Gastrocnemius medialis (tissue), 4 donors: ENCODE measurements around the gene ATF2. TPM values are rescaled to one million over a fixed set of nuclear protein-coding genes. Genes with fewer than 3 reads are reported as not detected.

ENCODE experiments used
- ATAC-seq, 2 donors: fragments of 150-250 bp; one replicate each; pipeline ENCODE4 v1.9.1; 2016
- DNase-seq, 2 donors: peaks; one replicate each; pipeline ENCODE4 v3.0.0-alpha.2; 2019
- H3K27ac ChIP-seq, 4 donors: fragments of 200-600 bp; sonication (generic); 1 replicate in 1 of 4; 2 replicates in 3 of 4; pipeline ENCODE4 v1.5.1; 2016 to 2018; ENCODE audit warnings: mild to moderate bottlenecking in 2 of 4, moderate library complexity in 1 of 4
- H3K27me3 ChIP-seq, 3 donors: fragments of 200-600 bp; sonication (generic) in 2 of 3; 1 replicate in 1 of 3; 2 replicates in 2 of 3; pipeline versions ENCODE4 v1.5.1 to v1.6.0; 2016 to 2019; ENCODE audit warnings: mild to moderate bottlenecking in 1 of 3, moderate library complexity in 1 of 3
- H3K36me3 ChIP-seq, 2 donors: fragments of 200-600 bp; sonication (generic) in 1 of 2; one replicate each; pipeline ENCODE4 v1.5.1; 2017 to 2018
- H3K4me1 ChIP-seq, 2 donors: fragments of 200-600 bp; sonication (generic) in 1 of 2; one replicate each; pipeline ENCODE4 v1.5.1; 2016 to 2017; ENCODE audit warnings: mild to moderate bottlenecking in 2 of 2
- H3K4me3 ChIP-seq, 4 donors: fragments of 200-600 bp; sonication (generic) in 3 of 4; 1 replicate in 1 of 4; 2 replicates in 3 of 4; pipeline ENCODE4 v1.5.1; 2016 to 2019; ENCODE audit warnings: mild to moderate bottlenecking in 2 of 4
- H3K9me3 ChIP-seq, 3 donors: fragments of 200-600 bp; sonication (generic) in 2 of 3; 1 replicate in 1 of 3; 2 replicates in 2 of 3; pipeline ENCODE4 v1.5.1; 2016 to 2019
- CTCF ChIP-seq, 5 experiments: fragments of 450-650 bp in 3 of 5; fragments of 200-600 bp in 2 of 5; sonication (generic) in 2 of 5; IDR thresholded peaks in 4 of 5; conservative IDR thresholded peaks in 1 of 5; 1 replicate in 4 of 5; 2 replicates in 1 of 5; pipeline ENCODE4 v1.5.1; 2016 to 2019; ENCODE audit warnings: antibody characterized with exemption in 5 of 5, mild to moderate bottlenecking in 3 of 5, moderate library complexity in 3 of 5
- POLR2A ChIP-seq, 2 donors: fragments of 450-650 bp; IDR thresholded peaks; one replicate each; pipeline ENCODE4 v1.6.1; 2017; ENCODE audit warnings: antibody characterized with exemption in 2 of 2, mild to moderate bottlenecking in 2 of 2, moderate library complexity in 2 of 2
- in situ Hi-C, 4 donors: fragments of 200-750 bp; cut with MboI; loops; one replicate each; pipeline versions ENCODE4 v1.15.0 to v1.8.0; 2017; ENCODE audit warnings: low sequenced_read_pairs in 4 of 4
- intact Hi-C: fragments of 100-400 bp; cut with DNase I; formaldehyde crosslinking; loops from one replicate; pipeline ENCODE4 v1.15.1; 2023; ENCODE audit warnings: low total_unique reads
- total RNA-seq, 4 donors: library from RNA; depleted of rRNA; stranded (reverse); fragments of >200 nt; gene quantifications; one replicate each; pipeline versions ENCODE4 v1.1.0 to v1.2.3, GENCODE V29; 2016

The ATF2 gene
- total RNA-seq, 4 donors from 2014 or later = 19.5 to 28.1 (median 20.9) TPM

GRCh38 chr2:175169191-175169590 lies 1.2 kb upstream of the ATF2 start:
- Histone ChIP-seq H3K4me3 (peak overlapping the region in 2 of 4 donors; percentile 93 to 95), H3K27me3 (no peaks in the 10 kb centered on the region), H3K27ac (peak overlapping the region; percentile 94 to 98 (median 96)), H3K36me3 (no peaks in the 10 kb centered on the region), H3K9me3 (no peaks in the 10 kb centered on the region), H3K4me1 (peaks cover 17 to 24% of the 10 kb centered on the region in 2 donors)
- ATAC-seq (no peak), DNase-seq (no peak)
- TF ChIP-seq CTCF (IDR thresholded peaks at IDR 0.05 in 4 of 5, conservative IDR thresholded peaks at IDR 0.05 in 1 of 5) (no peak), POLR2A (IDR thresholded peaks at IDR 0.05) (no peak)
- intact Hi-C loops (loop anchor here (2.0 to 10.0 kb wide), 3 partner anchors 682 to 766 kb away; partner anchors contain the start of gene GPR155), in situ Hi-C loops (loop anchor here in 2 of 4 donors (25.0 kb wide), 1 partner anchor 682 kb away; the partner anchor contains the start of gene GPR155 (in 2 of the 2))

GRCh38 chr2:175168564-175168945 lies 552 bp upstream of the ATF2 start:
- peak in 1 of 2 donors; percentile 11 for ATAC-seq
- in situ Hi-C loops = loop anchor here in 2 of 4 donors (25.0 kb wide), 1 partner anchor 681 kb away; the partner anchor contains the start of gene GPR155 (in 2 of the 2)
- intact Hi-C loops = loop anchor here (1.0 to 10.0 kb wide), 4 partner anchors 13 to 766 kb away; partner anchors contain the start of genes ATP5MC3 and GPR155
- Histone ChIP-seq H3K27me3 (no peaks in the 10 kb centered on the region), H3K27ac (peak overlapping the region; percentile 94 to 98 (median 96)), H3K9me3 (no peaks in the 10 kb centered on the region), H3K4me1 (peaks cover 14 to 18% of the 10 kb centered on the region in 2 donors), H3K4me3 (peak overlapping the region; percentile 82 to 95 (median 94)), H3K36me3 (no peaks in the 10 kb centered on the region)
- no peak for DNase-seq
- TF ChIP-seq CTCF (IDR thresholded peaks at IDR 0.05 in 4 of 5, conservative IDR thresholded peaks at IDR 0.05 in 1 of 5) (no peak), POLR2A (IDR thresholded peaks at IDR 0.05) (peak in 1 of 2 donors; percentile 5)

- ATAC-seq (peak; percentile 17 to 21), DNase-seq (peak in 1 of 2 donors; percentile 16)
- H3K4me3 ChIP-seq = peak overlapping the region; percentile 82 to 95 (median 94)
Observed at GRCh38 chr2:175167076-175167791, 769 bp downstream of the ATF2 start.

More at GRCh38 chr2:175167076-175167791, 769 bp downstream of the ATF2 start:
- Histone ChIP-seq H3K27me3 (no peaks in the 10 kb centered on the region), H3K4me1 (peaks cover 14 to 15% of the 10 kb centered on the region in 2 donors), H3K27ac (peak overlapping the region; percentile 94 to 98 (median 96)), H3K9me3 (no peaks in the 10 kb centered on the region), H3K36me3 (no peaks in the 10 kb centered on the region)
- TF ChIP-seq CTCF (IDR thresholded peaks at IDR 0.05 in 4 of 5, conservative IDR thresholded peaks at IDR 0.05 in 1 of 5) (no peak), POLR2A (IDR thresholded peaks at IDR 0.05) (no peak)
- intact Hi-C loops (loop anchor here (10.0 kb wide), 1 partner anchor 768 kb away; no protein-coding TSS in a partner anchor), in situ Hi-C loops (loop anchor here in 2 of 4 donors (25.0 kb wide), 1 partner anchor 680 kb away; the partner anchor contains the start of gene GPR155 (in 2 of the 2))
